OCI-M2 (cell line): ENCODE measurements around the gene DOCK4.

Experiments
- DNase-seq: peaks from one replicate; lab custom pipeline; 2025; ENCODE audit not compliant: unreplicated experiment; lab: John Stamatoyannopoulos, UW

The DOCK4 gene

DNA sequence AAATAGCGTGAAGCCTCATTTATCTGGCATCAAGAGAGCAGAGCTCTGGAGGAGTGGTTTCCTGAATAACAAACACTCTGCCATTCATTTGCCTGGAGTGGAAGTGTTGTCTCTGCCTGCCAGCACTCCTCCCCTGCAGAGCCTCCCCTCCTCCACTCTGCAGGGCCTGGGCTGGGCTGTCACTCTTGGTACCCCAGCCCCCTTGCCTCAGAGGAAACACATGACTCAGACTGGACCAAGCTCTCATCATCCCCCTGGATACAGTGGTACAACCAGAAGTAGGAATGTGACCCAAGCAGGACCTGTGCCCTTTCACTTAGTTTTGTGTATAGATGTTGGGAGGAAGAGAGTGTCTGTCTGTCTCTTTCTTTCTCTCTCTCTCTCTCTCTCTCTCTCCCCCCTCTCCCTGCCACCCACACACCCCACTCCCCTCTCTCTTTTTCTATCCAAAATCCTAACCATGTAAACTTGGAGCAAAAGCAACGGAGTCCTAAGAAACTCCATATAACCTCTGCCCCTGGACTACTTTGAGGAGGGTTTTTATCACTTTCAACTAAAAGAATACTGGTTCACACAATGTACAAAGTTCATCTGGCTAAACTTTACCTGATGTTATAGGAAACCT is 43.9 kb downstream of the DOCK4 start:
- DNase-seq, result no peak

GRCh38 chr7:112161253-112162141 is 44.7 kb downstream of the DOCK4 start:
- no peak for DNase-seq

GRCh38 chr7:112160771-112161150 is 45.4 kb downstream of the DOCK4 start:
- DNase-seq, result no peak

DNA sequence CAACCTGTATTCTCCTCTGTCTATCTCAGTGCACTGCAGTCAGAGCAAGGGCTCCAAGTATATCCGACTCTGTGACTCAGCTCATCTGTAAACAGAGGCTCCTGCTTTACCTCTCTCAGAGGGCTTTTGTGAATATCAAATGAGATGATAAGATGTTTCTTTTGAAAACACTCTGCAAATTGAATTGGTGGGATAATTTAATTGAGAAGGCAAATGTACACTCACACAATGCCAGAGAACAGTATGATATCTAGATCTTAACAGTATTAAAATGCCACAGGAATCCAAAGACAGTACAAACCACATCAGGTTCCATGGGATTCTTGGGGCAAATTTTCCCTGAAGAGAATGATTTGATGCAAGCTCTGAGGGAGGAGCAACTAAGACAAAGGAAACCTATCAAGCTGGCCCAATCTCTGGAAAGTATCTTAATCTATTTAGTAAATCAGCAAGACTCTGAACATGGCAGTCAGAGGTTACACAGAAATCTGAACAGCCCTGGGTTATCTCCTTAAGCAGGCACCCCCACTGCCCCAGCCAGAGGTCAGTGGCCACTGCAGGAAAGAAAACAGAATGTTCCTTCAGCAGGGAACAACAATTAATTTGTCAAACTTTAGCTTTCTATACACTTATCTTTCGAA is 45.9 kb downstream of the DOCK4 start:
- DNase-seq, result no peak

DNA sequence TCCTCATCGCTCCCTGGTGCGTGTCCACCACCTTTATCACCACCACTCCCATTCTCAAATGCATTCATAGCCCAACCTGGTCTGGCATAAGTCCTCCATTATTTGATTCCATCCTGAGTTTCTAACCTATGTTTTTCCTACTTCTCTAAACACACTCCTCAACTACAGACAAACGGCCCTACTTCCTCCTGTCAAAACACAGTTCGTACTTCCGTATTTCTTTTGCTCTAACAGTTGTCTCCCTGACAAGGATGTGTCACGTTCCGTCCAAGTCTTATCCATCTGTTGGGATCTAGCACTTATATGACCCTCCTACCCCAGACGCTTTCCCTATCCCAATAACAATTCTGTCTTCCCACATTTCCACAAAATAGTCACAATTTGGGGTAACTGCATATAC is 46.8 kb downstream of the DOCK4 start:
- DNase-seq, result no peak

- no peak for DNase-seq
Measured at GRCh38 chr7:112157072-112157471, 49.1 kb downstream of the DOCK4 start.

DNA sequence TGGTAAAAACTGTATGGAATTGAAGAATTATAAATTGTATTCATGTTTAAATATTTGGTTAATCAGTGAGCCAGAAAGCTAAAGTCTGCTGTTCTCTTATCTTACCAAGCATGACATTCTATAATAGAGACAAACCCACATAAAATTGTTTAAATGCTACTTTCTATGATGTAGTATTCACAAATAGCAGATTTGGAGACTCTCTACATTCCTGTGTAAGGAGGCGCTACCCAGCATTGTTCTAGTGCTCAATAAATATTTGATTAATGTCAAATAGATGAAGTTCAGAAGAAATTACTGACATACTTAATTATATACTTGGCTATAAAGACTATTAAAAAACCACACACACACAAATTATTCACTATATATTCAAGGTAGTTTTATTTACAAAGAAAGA is 49.8 kb downstream of the DOCK4 start:
- no peak for DNase-seq

DNA sequence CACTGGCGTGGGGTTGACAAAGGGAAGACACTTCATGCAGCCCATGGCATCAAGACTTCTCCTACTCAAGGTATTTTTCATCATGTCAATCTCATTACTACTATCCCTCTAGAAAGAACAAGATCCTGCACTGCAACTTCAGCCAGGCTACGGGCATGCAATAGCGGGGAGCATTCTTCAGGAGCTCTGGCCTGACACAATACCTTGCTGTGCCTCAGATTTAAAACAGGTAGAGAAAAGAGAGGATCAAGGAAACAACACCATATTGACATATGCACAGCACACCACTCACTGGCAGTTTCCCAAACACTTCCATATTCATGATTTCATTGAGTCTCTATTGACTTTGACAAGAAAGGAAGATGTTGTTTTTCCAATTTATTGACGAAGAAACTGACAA is 51.5 kb downstream of the DOCK4 start:
- DNase-seq, result no peak

DNA sequence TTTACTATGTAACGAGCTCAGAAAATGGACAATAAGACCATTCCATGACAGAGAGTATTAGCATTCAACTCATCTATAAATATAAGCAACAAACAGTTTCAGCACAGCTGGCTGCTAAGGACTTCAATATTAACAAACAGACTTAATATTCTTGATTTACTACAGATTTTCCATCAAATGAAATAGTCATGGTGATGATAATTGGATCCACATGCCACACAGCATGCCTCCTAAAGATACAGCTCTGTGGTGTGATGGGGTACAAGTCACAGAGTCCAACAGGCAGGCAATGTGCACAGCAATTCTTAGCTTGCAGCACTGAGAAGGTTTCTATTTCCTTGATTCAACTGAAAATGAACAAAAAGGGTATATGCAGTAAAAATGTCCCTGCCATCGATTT is 54.0 kb downstream of the DOCK4 start:
- no peak for DNase-seq

DNA sequence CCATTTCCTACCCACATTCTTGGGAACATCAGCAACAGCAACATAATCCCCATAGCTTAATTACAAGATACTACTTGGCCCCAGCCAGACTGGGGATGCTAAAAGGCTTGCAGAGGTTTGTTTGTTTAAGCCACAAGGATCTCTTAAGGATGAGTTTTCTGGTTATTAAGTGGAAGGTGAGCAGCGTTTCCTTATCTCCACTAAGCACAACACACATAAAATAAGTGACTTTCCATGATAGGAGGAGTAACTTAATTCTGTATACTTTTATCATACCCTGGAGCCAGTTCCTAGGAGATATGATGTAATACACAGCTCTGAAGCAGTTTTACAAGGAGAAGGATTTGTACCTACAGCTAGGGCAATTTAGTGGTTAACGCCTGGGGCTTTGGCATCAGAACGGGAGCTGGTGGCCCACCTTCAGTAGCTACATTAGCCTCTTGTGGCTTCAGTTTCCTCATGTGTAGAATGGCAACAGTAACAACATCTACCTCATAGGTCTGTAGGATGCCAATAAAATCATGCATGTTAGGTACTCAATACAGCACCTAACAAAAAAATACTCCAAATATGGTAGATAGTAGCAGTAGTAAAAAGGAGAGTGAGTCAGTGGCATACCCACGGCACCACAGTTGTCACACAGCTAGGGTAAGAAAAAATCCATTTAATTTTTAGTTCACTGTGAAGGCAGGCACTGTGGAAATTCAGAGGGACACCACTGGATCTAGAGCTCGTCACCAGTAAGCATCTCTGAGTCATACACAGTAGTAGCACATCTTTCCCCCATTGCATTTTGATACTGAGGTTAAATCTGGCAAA is 55.2 kb downstream of the DOCK4 start:
- no peak for DNase-seq

DNA sequence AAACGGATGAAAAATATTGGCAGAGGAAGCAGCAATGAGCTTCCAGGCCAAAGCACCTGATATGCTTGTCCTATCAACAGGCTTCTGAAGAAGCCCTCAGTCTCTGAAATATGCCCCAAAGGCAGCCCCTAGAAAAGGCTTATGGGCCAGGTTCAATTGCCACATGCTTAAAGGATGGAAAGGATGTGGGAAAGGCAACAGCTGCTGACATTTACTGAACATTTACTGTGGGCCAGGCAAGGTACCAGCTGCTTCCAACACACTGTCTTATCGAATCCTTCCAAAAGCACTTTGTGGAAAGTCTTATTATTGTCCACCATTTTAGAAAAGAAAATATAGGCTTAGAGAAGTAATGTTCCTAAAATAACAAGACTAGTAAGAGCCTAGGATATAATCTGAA is 56.5 kb downstream of the DOCK4 start:
- DNase-seq, result no peak

GRCh38 chr7:112147793-112148361 is 58.3 kb downstream of the DOCK4 start:
- no peak for DNase-seq

DNA sequence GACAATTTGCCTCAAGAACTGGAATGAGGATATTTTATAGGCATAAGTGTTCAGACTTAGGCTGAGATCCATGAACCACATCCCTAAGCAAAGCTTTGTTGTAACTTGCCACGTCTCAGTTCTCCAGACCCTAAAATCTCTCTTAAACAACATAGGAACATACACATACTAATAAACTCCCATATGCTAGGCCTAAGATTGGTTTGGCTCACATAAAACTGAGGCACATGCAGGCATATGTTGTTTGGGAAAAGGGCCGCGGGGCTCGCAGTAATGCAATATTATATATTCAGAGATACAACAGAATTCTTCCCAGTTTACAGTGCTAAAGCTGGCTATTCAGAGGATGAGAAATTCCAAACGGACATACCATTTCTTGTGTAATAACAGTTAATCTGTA is 61.0 kb downstream of the DOCK4 start:
- DNase-seq, result no peak

GRCh38 chr7:112144284-112145059 is 61.7 kb downstream of the DOCK4 start:
- no peak for DNase-seq

- DNase-seq, result no peak
Measured at GRCh38 chr7:112143582-112143981, 62.6 kb downstream of the DOCK4 start.

- DNase-seq, result no peak
Measured at GRCh38 chr7:112143136-112143535, 63.1 kb downstream of the DOCK4 start.

- no peak for DNase-seq
Measured at GRCh38 chr7:112140600-112140999, 65.6 kb downstream of the DOCK4 start.

DNA sequence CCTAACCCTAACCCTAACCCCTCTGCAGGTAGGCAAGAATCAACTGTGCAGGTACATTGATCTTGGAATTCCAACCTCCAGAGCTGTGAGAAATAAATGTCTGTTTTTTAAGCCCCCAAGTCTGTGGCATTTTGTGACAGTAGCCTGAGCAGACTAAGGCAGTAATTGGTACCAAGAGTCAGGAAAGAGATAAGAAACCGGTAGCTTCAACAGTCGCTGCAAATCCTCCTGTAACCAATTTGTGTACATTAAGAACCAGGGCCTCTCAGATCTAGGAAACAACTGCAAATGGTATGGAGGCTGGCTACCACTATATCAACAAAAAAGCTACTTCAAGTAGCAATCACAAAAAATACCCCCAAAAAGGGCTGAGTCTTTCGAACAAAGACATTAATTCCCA is 67.3 kb downstream of the DOCK4 start:
- no peak for DNase-seq

- DNase-seq, result no peak
Measured at GRCh38 chr7:112138325-112138852, 67.8 kb downstream of the DOCK4 start.
